DMS53 treated with DMSO at 0.1 percent for 48 hours (cell line): ENCODE data around the gene CALM3.

ENCODE experiments used
- DNase-seq: peaks from one replicate; lab custom pipeline; 2025; ENCODE audit not compliant: unreplicated experiment; lab: John Stamatoyannopoulos, UW

Gene CALM3

DNA sequence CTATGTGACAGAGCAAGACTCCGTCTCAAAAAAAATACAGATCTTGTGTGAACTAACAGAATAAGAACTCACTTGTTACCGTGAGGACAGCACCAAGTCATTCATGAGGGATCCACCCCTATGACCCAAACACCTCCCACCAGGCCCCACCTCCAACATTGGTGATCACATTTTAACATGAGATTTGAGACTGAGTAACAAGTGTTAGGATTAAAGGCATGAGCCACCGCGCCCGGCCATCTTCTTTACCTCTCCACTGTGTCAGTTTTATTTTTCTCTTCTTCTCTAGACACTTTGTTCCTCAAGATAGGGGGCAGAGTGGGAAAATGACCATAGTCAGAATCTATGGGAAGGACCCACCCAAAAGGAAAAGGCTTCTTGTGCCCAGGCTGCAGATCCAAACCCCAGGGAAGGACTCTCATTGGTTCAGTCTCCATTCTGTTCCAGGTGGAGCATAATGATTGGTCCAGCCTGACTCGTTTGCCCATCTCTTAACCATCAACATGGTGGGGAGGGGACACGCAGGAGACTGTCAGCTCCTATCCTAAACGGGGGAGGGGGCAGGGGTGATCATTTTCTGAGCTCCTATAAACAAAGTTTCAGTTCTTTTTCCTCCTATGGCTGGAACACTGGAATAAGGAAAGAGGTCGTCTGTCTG lies 1.3 kb upstream of the CALM3 start:
- no peak for DNase-seq

DNA sequence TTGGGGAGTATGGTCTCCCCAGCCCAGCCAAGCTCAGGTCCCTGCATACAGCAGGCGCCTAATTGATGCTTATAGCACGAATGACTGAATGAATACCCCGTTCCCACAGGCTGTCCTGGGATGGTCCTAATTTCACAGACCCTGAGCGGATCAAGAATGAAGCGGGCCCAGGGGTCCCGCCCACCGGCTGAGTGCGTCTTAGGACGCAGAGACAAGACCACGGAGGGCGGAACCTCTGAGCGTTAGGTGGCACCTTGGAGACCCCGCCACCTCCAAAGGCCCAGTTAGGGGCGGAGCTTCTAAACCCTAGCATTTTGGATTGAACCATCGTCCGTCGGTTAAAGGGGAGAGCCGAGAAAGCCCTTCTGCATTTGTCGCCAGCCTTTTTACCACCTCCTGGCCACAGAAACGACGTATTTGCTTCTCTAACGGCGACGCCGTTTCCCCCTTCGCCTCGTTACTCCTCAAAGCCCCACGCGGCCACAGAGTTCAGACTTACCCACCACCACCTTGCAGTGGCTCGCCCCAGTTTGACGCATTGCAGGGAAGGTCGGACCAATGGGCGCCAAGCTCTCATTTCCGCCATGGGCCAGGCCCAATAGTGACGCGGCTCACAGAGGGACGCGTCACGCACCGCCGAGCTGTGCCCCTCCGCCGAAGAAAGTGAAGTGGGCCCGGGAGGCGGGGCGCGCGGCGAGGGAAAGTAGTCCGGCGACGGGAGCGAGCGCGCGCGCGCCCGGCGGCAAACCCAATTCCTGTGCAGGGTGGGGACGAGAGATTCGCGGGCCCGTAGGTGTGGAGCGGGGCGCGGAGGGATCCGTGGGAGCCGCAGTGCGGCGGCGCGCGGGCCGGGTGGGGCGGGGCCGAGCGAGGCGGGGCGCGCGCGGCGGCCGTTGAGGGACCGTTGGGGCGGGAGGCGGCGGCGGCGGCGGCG lies 479 bp upstream of the CALM3 start:
- DNase-seq = peak; percentile 89

DNA sequence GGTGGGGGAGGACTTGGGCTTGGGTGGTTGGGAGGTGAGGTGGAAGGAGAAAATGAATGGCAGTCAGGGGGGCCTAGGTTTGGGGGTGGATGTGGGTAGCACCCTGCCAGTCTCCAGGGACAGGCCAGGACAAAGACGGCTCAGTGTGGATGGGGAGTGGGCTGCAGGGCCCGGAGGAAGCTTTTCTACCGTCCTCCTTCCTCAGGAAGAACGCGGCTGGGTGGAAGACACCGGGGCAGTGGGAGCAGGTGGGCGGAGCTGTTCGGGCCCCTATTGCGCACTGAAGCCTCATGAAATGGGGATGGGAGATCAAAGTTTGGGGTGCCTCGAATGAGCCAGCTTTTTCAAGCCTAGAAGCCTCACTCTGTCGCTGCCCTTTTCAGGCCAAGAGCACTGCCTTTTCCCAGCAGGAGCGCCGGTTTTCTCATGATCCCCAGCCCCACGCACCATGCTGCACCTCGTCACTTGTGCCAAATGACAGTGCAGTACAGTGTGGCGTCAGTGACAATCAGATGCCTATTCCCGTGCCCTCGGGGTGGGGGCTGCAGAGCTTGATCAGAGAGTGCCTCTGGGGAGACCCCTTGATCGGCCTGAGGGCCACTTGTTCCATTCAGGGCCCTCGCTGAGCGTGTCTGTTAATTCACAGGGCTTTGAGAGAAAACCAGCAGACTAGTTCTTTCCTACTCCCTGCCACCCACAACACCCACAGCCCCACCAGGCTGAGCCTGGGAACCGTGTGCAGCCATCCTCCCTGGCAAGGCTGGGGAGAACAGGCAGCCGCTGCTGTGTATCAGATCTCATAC lies 1.5 kb downstream of the CALM3 start:
- no peak for DNase-seq

DNA sequence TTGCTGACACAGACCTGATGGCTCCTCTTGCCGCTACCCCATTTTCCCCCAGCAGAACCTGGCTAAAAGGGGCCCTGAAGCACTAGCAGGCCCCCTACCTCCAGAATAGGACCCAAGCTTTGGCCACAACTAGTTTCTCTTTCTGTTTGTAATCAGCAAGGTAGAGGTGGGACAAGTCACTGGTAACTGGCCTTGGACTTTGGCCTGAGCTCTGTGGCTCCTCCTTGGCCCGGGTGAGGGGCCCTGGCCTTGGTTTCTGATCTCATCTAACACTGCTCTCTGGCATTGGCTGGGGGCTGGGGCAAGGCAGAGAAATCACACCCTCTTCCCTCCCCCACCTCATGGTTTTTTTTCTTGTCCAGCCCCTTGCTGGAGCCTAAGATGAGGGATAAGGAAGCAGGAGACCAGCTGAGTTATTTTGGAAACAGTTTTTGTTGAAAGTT lies 2.1 kb downstream of the CALM3 start:
- DNase-seq = no peak

DNA sequence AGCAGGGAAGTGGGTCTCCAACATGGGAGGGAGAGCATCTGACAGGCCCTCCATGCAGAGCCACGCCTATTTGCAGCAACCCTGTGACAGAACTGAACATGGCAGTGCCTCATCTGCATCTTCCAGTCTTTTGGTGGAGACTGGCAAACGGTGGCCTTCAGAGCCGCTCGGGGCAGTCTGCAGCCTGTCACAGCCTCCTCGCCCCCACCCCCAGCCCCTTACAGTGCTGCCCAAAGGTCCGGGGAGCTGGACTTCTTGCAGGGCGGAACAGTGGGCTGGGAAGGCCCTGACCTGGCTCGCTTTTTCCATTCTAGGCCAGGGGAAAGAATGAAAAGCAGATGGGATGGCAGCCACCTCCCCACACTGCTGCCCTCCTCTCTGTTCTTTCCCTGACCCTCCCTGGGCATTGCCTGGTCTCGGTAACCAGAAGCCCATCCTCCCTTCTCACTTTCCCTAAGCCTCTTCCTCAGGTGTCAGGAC lies 2.7 kb downstream of the CALM3 start:
- no peak for DNase-seq

DNA sequence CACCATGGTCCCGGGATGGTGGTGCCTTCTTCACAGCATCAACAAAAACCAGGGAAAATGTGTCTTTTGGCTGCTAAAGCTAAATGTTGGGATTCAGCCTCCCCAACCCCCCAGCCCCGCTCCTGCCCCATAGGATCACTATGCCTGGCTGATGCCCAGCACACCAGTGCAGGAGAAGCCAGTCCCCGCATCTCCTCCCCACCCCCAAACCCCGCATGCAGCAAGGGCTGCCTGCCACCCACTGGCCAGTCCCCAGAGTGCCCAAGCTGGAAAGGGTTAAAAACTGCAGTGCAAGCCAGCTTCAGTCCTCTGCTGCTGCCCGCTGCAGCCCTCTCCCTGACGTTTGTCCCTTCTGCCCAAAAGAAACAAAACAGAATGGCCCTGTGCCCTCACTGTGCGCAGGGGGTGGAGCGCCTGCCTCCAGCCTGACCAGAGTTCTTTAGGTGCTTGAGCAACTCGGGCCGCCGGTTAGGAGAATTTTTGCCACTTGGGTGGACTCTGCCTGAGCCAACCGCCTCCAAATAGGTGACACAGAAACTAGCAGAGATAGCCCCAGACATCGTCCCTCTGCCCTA lies 3.7 kb downstream of the CALM3 start:
- DNase-seq = no peak

DNA sequence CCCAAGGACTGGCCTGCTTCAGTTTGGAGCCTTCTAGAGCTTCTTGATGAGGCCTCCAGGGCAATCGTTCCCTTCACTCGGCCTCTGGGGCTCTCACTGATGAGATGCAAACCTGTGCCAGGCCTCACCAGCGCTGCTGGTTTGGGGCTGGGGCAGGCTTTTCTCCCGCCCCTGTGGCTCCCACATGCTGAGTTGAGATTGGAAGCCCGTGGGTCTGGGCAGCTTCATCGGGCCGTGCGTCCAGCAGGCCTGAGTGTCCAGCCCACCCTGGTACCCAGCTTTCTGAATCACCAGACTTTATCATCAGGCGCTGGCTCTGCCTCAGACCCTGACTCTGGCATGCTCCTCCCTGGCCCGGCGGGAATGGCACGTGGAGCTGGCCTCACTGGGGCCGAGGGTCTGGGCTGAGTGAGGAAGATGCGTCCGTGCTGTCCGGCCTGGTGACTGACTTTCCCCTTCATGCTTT lies 4.3 kb downstream of the CALM3 start:
- DNase-seq = no peak

DNA sequence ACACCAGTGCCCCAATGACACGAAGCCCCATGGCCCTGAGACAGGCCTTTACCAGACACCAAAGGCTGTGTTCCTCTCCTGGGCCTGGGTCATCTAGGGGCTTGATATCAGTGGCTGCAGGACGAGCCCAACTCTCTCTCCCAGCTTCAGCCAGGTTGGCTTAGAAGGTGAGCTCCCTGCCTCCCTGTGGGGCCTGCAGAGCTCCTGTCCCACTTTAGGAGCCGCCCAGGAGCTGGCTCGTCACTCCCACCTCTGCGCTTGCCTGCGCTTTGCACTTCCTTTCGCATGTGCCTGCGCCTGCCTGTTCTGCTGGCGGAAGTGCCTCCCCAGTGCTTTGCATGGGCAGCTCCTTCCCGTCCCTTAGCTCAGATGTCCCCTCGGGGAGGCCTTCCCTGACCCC lies 4.9 kb downstream of the CALM3 start:
- DNase-seq = no peak

DNA sequence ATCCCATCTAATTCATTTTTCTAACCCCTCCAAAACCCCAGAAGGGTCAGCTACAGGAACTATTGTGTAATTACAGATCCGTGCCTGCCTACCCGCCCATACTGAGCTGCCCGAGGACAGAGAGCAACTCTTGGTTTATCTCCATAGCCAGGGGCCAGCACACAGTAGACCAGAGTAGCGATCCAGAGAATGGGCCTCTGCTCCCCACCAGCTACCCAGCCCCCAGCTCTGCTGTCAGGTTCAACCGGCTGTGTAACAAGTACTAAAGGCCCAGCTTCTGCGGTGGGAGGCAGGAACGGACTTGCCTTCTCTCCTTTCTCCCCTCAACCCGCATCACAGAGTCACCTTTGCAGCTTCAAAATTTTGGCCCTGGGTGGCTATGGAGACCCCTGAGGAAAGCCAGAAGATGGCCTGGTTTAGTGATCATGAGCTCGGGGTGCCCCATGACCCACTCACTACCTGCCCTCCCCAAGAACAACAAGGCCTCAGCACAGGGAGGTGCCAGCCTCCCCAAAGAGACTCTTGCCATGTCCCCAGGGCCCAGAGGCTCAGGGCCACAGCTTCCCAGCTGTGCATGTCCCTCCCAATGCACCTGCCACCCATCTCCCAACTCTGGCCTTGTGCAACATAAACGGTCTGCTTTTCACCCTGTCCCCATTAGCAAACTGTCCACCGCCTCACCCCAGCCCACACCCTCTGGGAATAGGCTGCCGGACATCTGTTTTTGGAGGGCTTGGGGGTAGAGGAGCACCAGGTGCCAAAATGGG lies 5.7 kb downstream of the CALM3 start:
- no peak for DNase-seq

DNA sequence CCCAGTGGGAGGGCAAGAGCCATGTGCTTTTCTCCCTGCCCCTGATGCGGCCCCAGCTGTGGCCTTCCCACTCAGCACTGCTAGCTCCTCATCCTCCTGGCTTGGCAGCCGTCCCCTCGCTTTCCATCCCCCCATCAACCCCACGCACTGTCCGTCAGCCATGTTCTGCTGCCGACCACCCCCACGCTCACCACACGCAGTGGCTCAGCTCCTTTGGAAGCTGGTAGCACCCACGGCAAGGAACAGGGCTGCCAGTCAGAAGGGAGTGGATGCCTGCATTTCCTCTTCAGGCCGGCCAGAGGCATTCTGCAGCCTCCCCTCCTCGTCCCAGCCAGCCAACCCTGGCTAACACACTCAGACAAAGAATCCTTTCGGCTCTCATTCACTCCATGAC lies 6.3 kb downstream of the CALM3 start:
- peak; percentile 10 for DNase-seq

DNA sequence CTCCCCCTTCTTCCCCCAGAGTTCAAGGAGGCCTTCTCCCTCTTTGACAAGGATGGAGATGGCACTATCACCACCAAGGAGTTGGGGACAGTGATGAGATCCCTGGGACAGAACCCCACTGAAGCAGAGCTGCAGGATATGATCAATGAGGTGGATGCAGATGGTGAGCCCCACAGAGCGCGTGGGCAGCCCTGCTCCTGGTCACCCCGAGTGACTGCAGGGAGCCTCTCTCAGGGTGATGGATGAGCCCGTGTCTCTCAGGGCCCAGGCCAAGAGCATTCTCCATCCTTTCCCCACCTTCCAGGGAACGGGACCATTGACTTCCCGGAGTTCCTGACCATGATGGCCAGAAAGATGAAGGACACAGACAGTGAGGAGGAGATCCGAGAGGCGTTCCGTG lies 7.0 kb downstream of the CALM3 start:
- no peak for DNase-seq

DNA sequence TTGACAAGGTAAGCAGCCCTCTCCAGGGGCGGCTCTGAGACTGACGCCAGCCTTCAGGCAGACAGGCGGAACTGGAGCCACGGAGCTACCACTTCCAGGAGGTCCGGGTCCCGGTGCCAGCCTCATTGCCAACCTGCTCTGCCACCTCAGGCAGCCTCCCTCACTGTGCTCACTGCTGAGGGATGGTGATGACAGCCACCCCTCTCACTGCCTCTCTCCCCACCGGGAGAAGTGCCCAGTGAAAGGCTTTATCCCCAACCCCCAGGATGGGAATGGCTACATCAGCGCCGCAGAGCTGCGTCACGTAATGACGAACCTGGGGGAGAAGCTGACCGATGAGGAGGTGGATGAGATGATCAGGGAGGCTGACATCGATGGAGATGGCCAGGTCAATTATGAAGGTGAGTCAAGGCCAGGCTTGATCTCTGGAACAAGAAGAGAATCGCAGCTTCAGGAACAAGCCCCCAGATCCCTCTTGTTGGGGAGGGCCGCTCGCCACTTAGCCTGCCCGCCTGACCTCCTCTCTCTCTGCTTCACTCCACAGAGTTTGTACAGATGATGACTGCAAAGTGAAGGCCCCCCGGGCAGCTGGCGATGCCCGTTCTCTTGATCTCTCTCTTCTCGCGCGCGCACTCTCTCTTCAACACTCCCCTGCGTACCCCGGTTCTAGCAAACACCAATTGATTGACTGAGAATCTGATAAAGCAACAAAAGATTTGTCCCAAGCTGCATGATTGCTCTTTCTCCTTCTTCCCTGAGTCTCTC lies 7.6 kb downstream of the CALM3 start:
- no peak for DNase-seq

DNA sequence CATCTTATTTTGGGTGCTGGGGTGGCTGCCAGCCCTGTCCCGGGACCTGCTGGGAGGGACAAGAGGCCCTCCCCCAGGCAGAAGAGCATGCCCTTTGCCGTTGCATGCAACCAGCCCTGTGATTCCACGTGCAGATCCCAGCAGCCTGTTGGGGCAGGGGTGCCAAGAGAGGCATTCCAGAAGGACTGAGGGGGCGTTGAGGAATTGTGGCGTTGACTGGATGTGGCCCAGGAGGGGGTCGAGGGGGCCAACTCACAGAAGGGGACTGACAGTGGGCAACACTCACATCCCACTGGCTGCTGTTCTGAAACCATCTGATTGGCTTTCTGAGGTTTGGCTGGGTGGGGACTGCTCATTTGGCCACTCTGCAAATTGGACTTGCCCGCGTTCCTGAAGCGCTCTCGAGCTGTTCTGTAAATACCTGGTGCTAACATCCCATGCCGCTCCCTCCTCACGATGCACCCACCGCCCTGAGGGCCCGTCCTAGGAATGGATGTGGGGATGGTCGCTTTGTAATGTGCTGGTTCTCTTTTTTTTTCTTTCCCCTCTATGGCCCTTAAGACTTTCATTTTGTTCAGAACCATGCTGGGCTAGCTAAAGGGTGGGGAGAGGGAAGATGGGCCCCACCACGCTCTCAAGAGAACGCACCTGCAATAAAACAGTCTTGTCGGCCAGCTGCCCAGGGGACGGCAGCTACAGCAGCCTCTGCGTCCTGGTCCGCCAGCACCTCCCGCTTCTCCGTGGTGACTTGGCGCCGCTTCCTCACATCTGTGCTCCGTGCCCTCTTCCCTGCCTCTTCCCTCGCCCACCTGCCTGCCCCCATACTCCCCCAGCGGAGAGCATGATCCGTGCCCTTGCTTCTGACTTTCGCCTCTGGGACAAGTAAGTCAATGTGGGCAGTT lies 8.6 kb downstream of the CALM3 start:
- no peak for DNase-seq

DNA sequence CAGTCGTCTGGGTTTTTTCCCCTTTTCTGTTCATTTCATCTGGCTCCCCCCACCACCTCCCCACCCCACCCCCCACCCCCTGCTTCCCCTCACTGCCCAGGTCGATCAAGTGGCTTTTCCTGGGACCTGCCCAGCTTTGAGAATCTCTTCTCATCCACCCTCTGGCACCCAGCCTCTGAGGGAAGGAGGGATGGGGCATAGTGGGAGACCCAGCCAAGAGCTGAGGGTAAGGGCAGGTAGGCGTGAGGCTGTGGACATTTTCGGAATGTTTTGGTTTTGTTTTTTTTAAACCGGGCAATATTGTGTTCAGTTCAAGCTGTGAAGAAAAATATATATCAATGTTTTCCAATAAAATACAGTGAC lies 9.3 kb downstream of the CALM3 start:
- DNase-seq = no peak

DNA sequence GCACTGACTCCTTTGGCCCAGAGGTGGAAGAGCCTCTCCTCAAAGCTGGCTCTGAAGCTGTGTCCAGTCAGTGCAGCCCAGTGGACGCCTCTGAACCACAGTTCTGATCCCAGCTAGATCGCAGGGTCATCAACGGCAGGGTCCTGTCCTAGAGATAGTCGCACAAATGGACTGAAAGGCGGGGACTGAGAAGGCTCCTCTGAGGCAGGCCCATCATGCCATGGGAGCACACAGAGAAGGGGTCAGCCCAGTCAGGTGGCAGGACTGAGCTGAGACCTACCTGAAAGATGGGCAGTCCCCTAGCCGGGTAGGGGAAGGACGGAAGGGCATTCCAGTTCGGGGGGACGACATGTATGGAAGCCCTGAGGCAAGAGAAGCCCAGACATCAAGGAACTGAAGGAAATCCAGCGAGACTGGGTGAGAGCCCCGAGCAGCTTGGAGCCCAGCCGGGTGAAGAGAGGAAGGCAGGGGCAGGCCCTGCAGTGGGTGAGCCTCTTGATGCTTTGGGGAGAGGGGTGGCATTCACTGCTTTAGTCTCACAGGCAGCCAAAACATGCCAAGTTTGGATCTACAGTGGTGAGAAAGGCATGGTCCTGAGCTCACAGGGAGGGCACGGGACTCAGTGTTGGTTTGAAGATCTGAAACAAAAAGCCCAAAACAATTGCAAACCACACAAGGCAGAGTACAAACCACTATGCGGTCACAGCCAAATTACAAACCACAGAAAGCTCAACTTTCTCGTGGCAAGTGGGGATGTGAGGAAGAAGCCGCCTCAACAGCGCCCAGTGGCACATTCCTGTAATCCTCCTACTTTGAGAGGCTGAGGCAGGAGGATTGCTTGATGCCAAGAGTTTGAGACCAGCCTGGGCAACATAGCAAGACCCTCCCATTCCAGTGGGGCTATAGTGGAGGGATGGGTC lies 10.0 kb downstream of the CALM3 start:
- no peak for DNase-seq

DNA sequence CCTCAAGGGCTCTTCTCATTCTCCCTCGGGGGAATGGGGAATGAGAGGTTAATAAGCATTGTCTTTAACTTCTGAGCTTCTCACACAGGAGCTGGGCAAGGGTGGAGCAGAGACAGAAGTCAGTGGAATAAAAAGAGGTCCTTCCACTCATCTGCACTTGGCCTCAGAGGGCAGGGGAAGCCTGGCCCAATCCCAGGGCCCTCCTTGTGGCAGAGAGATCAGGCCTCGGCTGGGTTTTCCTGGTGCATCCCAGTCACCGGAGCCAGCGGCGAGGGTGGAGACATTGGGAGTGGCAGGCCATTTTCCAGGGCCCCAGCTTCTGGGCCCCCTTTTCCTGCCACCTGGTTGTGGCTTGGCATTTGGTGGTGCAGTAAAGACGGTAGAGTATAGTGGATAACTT lies 10.6 kb downstream of the CALM3 start:
- DNase-seq = no peak

DNA sequence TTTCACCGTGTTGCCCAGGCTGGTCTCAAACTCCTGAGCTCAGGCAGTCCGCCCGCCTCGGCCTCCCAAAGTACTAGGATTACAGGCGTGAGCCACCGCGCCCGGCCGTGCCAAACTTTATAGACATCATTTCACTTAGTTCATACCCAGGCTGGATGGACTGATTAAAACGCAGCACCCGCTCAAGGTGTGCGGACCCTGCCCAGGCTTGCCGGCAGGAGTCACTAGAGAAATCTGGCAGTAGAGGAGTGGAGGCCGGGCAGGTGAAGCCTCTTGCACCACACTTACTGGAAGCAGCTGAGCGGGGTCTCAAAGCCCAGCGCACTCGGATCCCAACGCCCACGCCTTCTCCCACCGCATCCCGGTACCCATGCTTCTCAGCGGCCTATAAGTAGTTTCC lies 12.4 kb downstream of the CALM3 start:
- no peak for DNase-seq
